ENCODE data around the gene RERE.
"Not testable (repeated sequence)": the region's sequence is repeated elsewhere in the genome, so short reads cannot be mapped to it uniquely, and the experiment has no call there.

Gene RERE

DNA sequence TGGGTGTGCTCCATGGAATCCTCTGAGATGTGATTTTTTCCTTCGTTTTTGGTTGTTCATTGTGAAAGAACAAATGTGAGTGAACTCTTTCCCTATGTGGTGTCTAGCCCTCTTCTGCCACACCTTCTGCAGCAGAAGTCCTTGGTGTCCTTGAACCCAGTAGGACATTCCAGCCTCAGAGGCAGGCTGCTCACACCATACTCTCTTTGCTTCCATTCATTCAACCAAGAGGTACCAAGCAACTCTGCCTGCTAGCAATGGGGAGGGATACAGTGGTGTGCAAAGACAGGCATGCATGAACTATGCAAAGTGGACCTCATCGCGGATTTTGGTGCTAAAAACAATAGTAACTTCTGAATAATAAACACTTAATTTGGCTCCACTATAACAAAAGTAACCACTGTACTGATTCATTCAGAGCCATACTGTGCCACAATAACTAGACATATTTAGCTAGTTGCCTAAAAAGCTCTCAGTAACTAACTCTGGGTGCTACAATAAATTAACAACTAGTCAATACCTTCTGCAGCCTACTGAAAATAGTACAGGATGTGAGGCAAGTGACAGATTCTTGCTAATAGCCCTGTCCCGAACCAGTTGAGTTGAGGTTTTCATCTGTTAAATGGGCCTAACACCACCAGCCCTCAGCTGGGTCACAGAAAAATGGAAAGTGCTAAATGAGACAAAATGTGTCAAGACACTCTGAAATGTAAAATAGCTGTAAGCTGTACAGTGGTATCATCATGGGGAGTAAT lies 344.1 kb downstream of the RERE start:
- DNase-seq (ENCODE audit: low read depth) = no peak

DNA sequence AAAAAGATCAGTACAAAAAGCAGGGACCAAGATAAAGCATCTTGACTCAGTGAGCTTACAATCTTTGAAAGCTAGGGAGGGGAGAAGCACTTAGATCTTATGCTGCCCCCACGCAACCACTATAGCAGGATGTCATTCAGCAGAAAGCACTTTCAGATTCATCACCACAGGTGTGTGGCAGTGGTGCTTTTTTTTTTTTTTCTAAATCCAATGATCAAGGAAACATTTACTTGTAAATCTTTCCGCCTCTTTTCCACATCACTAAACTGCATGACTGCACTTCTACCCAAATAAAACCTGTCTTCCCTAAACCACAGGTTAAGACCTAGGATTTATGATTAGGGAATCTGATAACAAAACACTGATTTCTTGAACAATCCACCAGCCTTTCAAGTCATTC lies 344.8 kb downstream of the RERE start:
- DNase-seq (ENCODE audit: low read depth) = no peak

- no peak for DNase-seq (ENCODE audit: low read depth)
Measured at GRCh38 chr1:8471451-8471850, 346.0 kb downstream of the RERE start.

- DNase-seq (ENCODE audit: low read depth) = no peak
Measured at GRCh38 chr1:8468751-8469150, 348.7 kb downstream of the RERE start.

DNA sequence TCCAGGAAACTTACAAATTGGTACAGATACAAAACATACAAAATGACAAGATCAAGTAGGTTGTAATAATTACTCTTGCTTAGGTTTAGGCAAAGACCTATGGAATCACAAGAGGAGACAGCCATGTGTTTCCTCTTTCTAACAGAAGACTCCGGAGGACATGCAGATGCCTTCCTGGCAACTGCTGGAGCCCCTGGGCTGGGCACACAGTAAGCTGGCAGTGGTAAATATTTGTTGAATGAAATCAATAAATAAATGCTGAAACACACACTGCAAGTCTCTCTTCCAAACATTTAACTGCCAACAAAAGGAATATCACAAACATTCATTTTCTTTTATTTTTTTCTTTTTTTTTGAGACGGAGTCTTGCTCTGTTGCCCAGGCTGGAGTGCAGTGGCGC lies 350.1 kb downstream of the RERE start:
- DNase-seq (ENCODE audit: low read depth) = no peak

DNA sequence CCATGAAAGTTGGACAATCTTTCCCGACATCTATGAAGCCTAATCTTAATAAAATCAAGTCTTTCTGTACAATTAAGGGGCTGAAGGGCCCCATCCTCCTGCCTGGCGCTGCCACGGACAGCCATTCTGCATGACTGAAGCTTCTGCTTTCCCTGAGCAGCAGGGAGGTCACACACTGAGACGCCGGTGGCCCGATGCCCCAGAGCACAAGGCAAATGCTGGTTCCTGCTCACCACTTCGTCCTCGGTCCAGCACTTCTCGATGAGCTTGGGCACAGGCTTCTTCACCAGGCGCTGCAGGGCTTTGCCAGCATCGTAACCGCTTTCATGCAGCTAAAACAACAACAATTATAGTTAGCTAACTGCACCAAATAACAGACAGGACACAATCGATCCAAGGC lies 351.7 kb downstream of the RERE start:
- no peak for DNase-seq (ENCODE audit: low read depth)

DNA sequence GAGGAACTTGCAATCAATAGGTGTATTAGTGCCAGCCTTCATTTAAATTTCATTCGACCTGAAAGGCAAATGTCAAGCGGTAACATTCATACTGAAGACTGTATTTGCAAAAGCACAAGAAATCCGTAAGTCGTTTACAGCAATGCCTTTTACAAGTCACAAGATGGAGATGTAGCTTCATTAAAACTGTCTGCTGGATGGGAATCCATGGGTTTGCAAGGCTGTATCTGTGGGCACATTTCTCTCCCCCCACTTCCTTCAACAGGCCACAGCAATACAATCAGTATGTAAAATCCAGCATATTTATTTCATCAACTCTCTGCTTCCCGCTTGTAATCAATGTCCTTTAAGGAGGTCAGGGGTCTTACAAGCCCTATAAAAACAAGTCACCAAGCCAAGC lies 352.4 kb downstream of the RERE start:
- DNase-seq (ENCODE audit: low read depth) = no peak

DNA sequence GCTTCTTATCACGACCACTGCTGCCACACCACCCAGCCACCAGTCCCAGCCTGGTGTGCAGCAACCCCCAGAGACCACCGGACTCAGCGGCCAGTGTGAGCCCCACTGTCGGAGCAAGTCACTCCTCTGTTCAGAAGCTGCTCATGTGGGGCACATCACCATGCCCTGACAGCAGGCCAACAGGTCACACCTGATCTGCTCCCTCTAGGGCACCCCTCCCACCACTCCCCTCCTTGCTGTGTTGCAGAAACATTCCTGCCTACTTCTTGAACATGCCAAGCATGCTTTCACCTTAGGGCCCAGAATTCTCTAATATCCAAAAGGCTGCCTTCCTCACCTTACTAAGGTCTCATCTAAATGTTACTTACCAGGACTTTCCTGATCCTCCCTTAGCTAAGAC lies 353.1 kb downstream of the RERE start:
- DNase-seq (ENCODE audit: low read depth) = no peak

- DNase-seq (ENCODE audit: low read depth) = no peak
Measured at GRCh38 chr1:8463144-8463927, 354.1 kb downstream of the RERE start.

DNA sequence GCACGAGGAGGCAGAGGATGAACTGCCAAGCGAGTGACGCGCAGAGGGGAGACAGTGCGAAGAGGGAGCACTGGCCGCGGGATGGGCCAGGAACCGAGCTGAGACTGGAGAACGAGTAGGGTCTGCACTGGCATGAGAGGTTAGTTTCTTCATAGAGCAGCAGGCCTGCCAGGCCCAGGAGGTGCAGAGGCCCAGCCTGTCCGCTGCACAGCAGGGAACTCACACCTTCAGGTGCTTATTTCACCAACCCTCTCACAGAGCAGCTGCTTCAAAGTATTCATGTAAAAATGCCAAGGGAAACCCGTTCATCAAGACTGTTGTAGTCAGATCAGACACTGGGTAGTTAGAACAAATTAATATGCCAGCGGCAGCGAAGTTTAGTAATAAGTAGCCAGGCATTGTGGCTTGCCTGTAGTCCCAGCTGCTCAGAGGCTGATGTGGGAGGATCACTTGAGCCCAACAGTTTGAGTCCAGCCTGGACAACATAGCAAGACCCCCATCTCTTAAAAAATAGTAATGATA lies 355.0 kb downstream of the RERE start:
- no peak for DNase-seq (ENCODE audit: low read depth)

DNA sequence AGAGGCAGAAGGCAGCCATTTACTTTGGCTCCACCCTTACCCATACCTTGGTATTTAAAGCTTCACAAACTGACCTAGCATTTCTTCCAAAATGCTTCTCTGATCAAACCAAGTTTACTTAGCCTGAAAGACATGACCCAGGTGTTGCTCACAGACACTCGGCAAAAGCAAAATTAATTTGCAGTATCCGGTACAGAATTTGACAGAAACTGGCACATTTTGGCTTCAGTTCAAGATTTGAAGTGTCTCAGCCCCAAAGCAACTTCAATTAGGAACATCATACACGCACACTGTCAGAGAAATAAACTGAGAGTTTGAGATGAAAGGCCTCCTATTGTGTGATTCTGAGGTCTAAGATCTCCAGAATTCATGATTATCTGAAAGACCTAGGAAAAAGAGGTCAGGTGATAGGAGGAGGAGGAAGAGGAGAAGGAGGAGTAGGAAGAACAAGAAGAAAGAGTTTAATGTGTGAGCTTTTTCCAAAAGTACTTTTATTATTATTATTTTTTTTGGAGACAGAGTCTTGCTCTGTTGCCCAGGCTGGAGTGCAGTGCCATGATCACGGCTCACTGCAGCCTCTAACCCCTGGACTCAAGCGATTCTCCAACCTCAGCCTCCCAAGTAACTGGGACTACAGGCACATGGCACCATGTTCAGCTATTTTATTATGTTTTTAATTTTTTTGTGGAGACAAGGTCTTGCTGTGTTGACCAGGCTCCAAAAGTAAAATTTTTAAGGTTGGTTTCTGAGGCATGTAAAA lies 355.9 kb downstream of the RERE start:
- DNase-seq (ENCODE audit: low read depth) = no peak

GRCh38 chr1:8460784-8461183 lies 356.7 kb downstream of the RERE start:
- no peak for DNase-seq (ENCODE audit: low read depth)

DNA sequence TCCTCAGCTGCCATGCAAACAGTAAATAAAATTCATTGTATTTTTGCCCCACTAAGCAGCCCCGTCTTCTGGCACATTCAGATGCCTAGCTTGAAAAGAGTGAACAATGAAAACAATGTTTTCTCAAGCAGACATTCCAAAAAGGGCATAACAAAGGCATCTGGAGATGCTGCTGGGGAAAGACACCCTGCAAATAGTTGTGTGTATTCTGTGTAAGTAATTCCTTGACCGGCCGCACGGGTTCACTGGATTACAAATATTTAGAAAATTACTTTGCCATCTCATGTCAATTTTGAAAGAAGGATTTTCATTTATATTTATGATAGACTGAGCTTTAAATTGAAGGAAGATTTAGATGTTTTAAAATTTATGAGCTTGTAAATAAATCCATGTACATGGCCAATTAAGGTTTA lies 357.3 kb downstream of the RERE start:
- DNase-seq (ENCODE audit: low read depth) = no peak

DNA sequence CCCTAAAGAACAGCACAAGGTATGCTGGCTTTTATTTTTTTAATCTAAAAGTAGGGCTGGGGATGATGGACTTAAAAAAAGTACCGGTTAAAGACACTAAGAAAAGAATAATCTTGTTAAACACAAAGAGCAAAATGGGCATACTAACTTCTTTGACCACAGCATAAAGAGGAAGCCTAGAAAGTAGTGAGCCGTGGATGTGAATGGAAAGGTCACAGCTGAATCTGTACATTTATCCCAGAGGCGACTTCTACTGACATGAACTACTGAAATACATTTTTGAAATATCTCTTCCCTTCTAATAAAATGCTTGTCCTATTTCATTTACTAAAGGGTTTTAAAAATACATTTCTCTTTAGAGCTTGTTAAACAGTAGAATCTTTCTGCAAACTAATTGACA lies 358.8 kb downstream of the RERE start:
- no peak for DNase-seq (ENCODE audit: low read depth)

DNA sequence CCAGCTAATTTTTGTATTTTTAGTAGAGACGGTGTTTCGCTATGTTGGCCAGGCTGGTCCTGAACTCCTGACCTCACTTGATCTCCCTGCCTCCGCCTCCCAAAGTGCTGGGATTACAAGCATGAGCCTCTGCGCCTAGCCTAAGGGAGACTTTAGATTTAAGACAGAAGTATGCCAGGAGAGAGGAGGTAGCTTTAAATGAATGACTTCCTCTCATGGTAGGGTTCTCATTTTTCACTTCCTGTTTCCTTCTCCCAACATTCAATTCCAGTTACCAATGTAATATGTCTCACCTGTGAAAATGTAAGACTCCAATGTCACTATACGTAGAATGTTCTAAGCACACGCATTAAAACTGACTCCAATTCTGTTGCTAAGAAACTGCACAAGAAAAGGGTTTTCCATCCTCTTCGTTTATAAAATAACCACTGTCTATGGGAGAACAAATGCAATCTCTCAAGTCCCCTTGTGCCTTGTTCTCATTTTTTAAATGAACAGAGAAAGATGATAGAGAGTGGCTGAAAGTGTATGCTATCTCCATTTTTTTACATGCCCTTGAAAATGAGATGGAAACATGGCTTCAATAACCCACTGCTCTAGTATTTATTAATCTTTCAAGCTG lies 359.6 kb downstream of the RERE start:
- DNase-seq (ENCODE audit: low read depth) = no peak

GRCh38 chr1:8456991-8457390 lies 360.4 kb downstream of the RERE start:
- DNase-seq (ENCODE audit: low read depth) = no peak

DNA sequence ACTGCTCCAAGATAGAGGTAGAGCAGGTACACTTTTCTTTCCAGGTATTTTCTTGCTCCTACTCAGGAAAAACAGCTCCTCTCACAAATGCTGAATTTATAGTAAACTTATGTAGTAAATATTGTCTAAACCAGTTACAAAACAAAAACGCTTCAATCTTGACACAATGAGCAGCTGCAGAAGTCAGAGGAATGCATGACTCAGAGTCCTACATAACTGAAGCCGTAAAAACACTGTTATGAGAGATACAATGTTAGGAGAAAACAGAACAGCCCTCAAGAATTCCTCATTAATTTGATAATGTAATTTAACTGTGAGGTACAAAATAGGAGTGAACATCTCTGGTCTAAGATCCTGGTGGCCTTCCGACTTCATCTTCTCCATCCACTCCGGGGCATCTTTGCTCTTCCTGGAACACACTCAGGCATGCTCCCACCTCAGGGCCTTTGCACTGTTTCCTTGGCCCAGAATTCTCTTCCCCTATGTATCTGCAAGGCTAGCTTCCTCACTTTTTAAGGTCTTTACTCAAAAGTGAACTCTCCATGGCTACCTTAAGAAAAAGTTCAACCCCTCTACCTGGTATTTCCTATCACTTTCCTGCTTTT lies 361.0 kb downstream of the RERE start:
- DNase-seq (ENCODE audit: low read depth) = no peak

DNA sequence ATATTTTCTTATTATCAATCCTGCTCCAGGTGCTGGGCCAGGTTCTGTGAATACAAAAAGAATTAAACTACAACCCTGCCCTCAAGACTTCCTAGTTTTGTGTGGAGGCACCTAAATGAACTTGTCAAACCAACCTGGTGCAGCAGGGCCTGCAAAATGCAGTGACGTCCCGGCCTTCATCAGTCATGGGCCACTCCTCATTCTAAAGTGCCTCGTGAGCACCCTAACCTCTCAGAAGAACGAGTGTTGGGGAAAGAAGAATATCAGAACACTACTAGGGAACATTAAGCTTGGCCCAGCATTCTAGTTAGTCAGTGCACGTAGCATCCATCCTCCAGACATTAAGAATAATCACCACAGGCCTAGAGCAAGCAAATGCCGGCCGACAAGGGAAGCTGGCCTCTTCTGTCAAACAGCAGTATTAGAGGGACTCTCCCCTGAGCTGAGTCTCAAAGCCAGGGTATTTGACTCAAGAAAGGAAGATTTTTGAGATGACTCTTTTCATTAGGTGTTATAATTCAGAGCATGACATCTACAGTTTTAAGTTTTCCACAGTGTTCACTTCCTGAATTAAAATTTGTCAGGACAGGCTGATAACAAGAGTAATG lies 361.6 kb downstream of the RERE start:
- DNase-seq (ENCODE audit: low read depth) = no peak

- no peak for DNase-seq (ENCODE audit: low read depth)
Measured at GRCh38 chr1:8450312-8450711, 367.1 kb downstream of the RERE start.

GRCh38 chr1:8448911-8449661 lies 368.4 kb downstream of the RERE start:
- DNase-seq (ENCODE audit: low read depth) = no peak

GRCh38 chr1:8448505-8448904 lies 368.9 kb downstream of the RERE start:
- DNase-seq (ENCODE audit: low read depth) = not testable (repeated sequence)

Data from stimulated activated CD8-positive, alpha-beta memory T cell treated with anti-CD3 and anti-CD28 coated beads, Interleukin-12 subunit alpha, Interleukin-12 subunit beta, amount 100 ng/mL, for 4 hours (primary cell).